ENCODE results near the gene MAMDC4.

DNA sequence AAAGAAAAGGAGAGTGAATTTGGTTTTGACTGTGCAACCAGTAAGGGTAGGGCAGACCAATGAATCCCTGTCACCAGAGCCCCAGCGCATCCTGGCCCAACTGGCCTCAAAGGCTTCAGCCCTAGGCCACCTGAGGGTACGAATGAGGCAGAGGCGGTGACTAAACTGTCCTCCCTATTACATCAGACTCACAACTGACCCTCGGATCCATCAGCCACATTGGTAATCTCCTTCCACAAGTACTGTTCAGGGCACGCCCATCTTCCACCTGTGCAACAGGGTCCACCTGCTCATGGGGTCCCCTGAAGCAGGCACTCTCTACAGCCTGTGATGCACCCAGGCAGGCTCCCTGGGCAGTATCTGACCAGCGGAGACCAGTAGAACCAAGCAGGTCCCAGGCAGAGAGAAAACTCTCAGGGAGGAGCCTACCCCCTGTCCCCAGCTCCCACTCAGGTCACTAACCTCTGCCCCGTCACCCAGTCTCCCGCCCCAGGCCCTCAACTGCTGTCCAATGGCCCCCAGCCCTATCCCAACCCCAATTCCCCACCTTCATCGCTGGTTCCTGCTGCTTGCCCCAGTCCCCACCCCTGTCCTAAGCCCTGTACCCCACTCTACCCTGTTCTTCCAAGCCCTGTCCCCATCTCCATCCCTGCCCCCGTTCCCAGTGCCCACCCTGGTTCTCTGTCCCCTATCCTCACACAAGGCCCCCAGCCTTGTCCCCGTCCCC, 13.1 kb downstream of the MAMDC4 start:
- TF ChIP-seq CTCF (IDR thresholded peaks at IDR 0.05; ENCODE audit: poor library complexity) (no peak), EZH2 (IDR thresholded peaks at IDR 0.05; ENCODE audit: borderline replicate concordance) (no peak), EZH2phosphoT487 (IDR thresholded peaks at IDR 0.05; ENCODE audit: low read depth, severe bottlenecking, unreplicated experiment) (no peak)
